ENCODE data around the gene FLII.

- TF ChIP-seq CTCF (conservative IDR thresholded peaks at IDR 0.05; ENCODE audit: low read depth in 2 of 2) (no peak), CREB1 (CRISPR knock-in tag; IDR thresholded peaks at IDR 0.05; ENCODE audit: low read depth) (no peak)
These were observed 39.7 kb downstream of the FLII start for GRCh38 chr17:18218756-18219415.
